Adrenal gland (tissue), 5 donors: ENCODE measurements around the gene SAA4.

Source experiments
- POLR2A ChIP-seq, 2 donors: fragments of 450-650 bp; IDR thresholded peaks; one replicate each; pipeline ENCODE4 v1.6.1; 2017; ENCODE audit warnings: antibody characterized with exemption in 2 of 2, mild to moderate bottlenecking in 2 of 2, moderate library complexity in 1 of 2
- TF ChIP-seq, protein P1 (sequence below), 6 experiments: fragments of 450-650 bp in 4 of 6; fragments of 200-600 bp in 2 of 6; sonication (generic) in 1 of 6; IDR thresholded peaks; 1 replicate in 5 of 6; 2 replicates in 1 of 6; pipeline versions ENCODE4 v1.5.1 to v1.8.0; 2016 to 2021; ENCODE audit warnings: antibody characterized with exemption in 6 of 6, mild to moderate bottlenecking in 2 of 6, moderate library complexity in 1 of 6
- donor health status: DM: no; HTN: no; CAD: no.

- TF ChIP-seq, protein P1, sequence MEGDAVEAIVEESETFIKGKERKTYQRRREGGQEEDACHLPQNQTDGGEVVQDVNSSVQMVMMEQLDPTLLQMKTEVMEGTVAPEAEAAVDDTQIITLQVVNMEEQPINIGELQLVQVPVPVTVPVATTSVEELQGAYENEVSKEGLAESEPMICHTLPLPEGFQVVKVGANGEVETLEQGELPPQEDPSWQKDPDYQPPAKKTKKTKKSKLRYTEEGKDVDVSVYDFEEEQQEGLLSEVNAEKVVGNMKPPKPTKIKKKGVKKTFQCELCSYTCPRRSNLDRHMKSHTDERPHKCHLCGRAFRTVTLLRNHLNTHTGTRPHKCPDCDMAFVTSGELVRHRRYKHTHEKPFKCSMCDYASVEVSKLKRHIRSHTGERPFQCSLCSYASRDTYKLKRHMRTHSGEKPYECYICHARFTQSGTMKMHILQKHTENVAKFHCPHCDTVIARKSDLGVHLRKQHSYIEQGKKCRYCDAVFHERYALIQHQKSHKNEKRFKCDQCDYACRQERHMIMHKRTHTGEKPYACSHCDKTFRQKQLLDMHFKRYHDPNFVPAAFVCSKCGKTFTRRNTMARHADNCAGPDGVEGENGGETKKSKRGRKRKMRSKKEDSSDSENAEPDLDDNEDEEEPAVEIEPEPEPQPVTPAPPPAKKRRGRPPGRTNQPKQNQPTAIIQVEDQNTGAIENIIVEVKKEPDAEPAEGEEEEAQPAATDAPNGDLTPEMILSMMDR (IDR thresholded peaks at IDR 0.05), result no peak
- no peak for TF ChIP-seq POLR2A (IDR thresholded peaks at IDR 0.05)
Measured at GRCh38 chr11:18271206-18271605, 34.6 kb upstream of the SAA4 start.
